Stromal cell of bone marrow (primary cell): ENCODE results near the gene NAA25.
"Not testable (repeated sequence)": the region's sequence is repeated elsewhere in the genome, so short reads cannot be mapped to it uniquely, and the experiment has no call there.

Experiments
- DNase-seq: peaks from one replicate; pipeline ENCODE4 v3.0.0-alpha.2; 2012; ENCODE audit warnings: low read depth

NAA25 gene

GRCh38 chr12:112009596-112009995 lies 99.0 kb downstream of the NAA25 start:
- DNase-seq = not testable (repeated sequence)

- no peak for DNase-seq
These were observed 99.7 kb downstream of the NAA25 start for GRCh38 chr12:112008918-112009317.

- no peak for DNase-seq
These were observed 100.6 kb downstream of the NAA25 start for GRCh38 chr12:112007945-112008344.

- no peak for DNase-seq
These were observed 102.9 kb downstream of the NAA25 start for GRCh38 chr12:112005419-112006395.

- DNase-seq = no peak
These were observed 104.5 kb downstream of the NAA25 start for GRCh38 chr12:112004041-112004440.

- peak; percentile 59 for DNase-seq
These were observed 107.0 kb downstream of the NAA25 start for GRCh38 chr12:112001576-112001975.

- no peak for DNase-seq
These were observed 107.8 kb downstream of the NAA25 start for GRCh38 chr12:112000820-112001219.

- not testable (repeated sequence) for DNase-seq
These were observed 109.5 kb downstream of the NAA25 start for GRCh38 chr12:111999129-111999528.

GRCh38 chr12:111998015-111998414 lies 110.6 kb downstream of the NAA25 start:
- no peak for DNase-seq

- no peak for DNase-seq
These were observed 111.3 kb downstream of the NAA25 start for GRCh38 chr12:111997300-111997699.

- no peak for DNase-seq
These were observed 112.7 kb downstream of the NAA25 start for GRCh38 chr12:111995782-111996480.

- DNase-seq = not testable (repeated sequence)
These were observed 114.1 kb downstream of the NAA25 start for GRCh38 chr12:111994211-111995111.

- DNase-seq = no peak
These were observed 115.1 kb downstream of the NAA25 start for GRCh38 chr12:111993292-111994150.

- DNase-seq = no peak
These were observed 116.1 kb downstream of the NAA25 start for GRCh38 chr12:111992464-111992863.

- DNase-seq = no peak
These were observed 116.6 kb downstream of the NAA25 start for GRCh38 chr12:111991946-111992345.

GRCh38 chr12:111991535-111991934 lies 117.0 kb downstream of the NAA25 start:
- no peak for DNase-seq

GRCh38 chr12:111984820-111985219 lies 123.8 kb downstream of the NAA25 start:
- no peak for DNase-seq

GRCh38 chr12:111981987-111982386 lies 126.6 kb downstream of the NAA25 start:
- DNase-seq = no peak

GRCh38 chr12:111980598-111980997 lies 128.0 kb downstream of the NAA25 start:
- DNase-seq = no peak

GRCh38 chr12:111978545-111978944 lies 130.0 kb downstream of the NAA25 start:
- no peak for DNase-seq

- DNase-seq = no peak
These were observed 131.7 kb downstream of the NAA25 start for GRCh38 chr12:111976860-111977259.
